Lung (tissue), 12 donors: ENCODE results near the gene ROCK2. TPM values are rescaled to one million over a fixed set of nuclear protein-coding genes. Genes with fewer than 3 reads are reported as not detected.

ENCODE experiments used
- ATAC-seq: fragments of 200-7000 bp; cut with Tn5 transposase; one replicate; pipeline ENCODE4 v1.9.1; 2020; ENCODE audit warnings: moderate number of reproducible peaks; ENCODE audit not compliant: insufficient read depth, low FRiP score
- DNase-seq, 3 donors: peaks; one replicate each; pipeline ENCODE4 v3.0.0-alpha.2; 2013 to 2017
- H3K27ac ChIP-seq, 2 donors: one replicate each; pipeline ENCODE4 v1.5.1; 2013; ENCODE audit warnings: mild to moderate bottlenecking in 2 of 2, moderate library complexity in 2 of 2, control low read depth in 1 of 2, inconsistent platforms in 1 of 2, low read depth in 1 of 2, low read length in 1 of 2
- H3K27me3 ChIP-seq, 3 donors: one replicate each; pipeline ENCODE4 v1.5.1; 2013; ENCODE audit warnings: low read length in 2 of 3; ENCODE audit not compliant: control insufficient read depth in 3 of 3, insufficient read depth in 3 of 3
- H3K36me3 ChIP-seq, 4 donors: one replicate each; pipeline ENCODE4 v1.5.1; 2013; ENCODE audit warnings: low read length in 4 of 4, mild to moderate bottlenecking in 1 of 4, moderate library complexity in 1 of 4; ENCODE audit not compliant: control insufficient read depth in 4 of 4, insufficient read depth in 4 of 4
- H3K4me1 ChIP-seq, 5 donors: one replicate each; pipeline ENCODE4 v1.5.1; 2013; ENCODE audit warnings: low read length in 5 of 5, mild to moderate bottlenecking in 2 of 5, moderate library complexity in 1 of 5; ENCODE audit not compliant: control insufficient read depth in 5 of 5, insufficient read depth in 5 of 5
- H3K4me3 ChIP-seq: one replicate; pipeline ENCODE4 v1.5.1; 2013; ENCODE audit warnings: mild to moderate bottlenecking, control low read depth, moderate library complexity
- H3K9ac ChIP-seq, 2 donors: one replicate each; pipeline ENCODE4 v1.5.1; 2013; ENCODE audit warnings: low read length in 2 of 2, control low read depth in 1 of 2; ENCODE audit not compliant: insufficient read depth in 1 of 2
- H3K9me3 ChIP-seq, 4 donors: one replicate each; pipeline ENCODE4 v1.5.1; 2013; ENCODE audit warnings: low read length in 3 of 4, mild to moderate bottlenecking in 1 of 4, moderate library complexity in 1 of 4; ENCODE audit not compliant: control insufficient read depth in 4 of 4, insufficient read depth in 3 of 4
- WGBS, 2 donors: extraction: QIAGEN DNeasy Blood & Tissue Kit; methylation state at CpG; one replicate each; pipeline ENCODE4 v1.1.7; 2013; 5-methylcytosine and 5-hydroxymethylcytosine counted together
- polyA plus RNA-seq, 2 donors: library from polyadenylated mRNA; stranded (reverse); fragments of 200-250 nt; gene quantifications; one replicate each; pipeline ENCODE4 v1.2.1, GENCODE V29; 2013
- total RNA-seq, 2 donors: library from RNA; depleted of rRNA in 1 of 2; stranded (reverse); fragments of >200 nt in 1 of 2; gene quantifications; one replicate each; pipeline ENCODE4 v1.2.1, GENCODE V29; 2014 to 2021
- TF ChIP-seq, protein P1 (sequence below): IDR thresholded peaks from 2 replicates; pipeline ENCODE4 v1.5.1; 2012; ENCODE audit warnings: mild to moderate bottlenecking; ENCODE audit errors: control extremely low read depth, extremely low read depth
- donor health status: control.
- donor health status: control.
- donor health status: Bipolar disorder and iron deficiency.
- donor health status: healthy.
- donor health status: DM: yes; HTN: yes; CAD: no.

Gene ROCK2
- total and polyA plus RNA-seq, 4 donors, result 8.0 to 103 (median 28.7) TPM

DNA sequence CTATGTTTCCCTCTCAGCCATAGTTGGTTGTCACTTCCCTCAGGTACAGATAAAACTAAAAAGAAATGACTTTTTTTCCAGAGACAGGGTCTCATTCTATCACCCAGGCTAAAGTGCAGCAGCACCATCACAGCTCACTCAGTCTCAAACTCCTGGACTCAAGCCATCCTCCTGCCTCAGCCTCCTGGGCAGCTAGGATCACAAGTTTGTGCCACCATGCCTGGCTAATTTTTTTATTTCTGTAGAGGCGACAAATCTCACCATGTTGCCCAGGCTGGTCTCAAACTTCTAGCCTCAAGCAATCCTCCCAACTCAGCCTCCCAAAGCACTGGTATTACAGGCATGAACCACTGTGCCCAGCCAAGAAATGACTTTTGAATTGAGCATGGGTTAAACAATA is 8.2 kb downstream of the ROCK2 start:
- TF ChIP-seq, protein P1, sequence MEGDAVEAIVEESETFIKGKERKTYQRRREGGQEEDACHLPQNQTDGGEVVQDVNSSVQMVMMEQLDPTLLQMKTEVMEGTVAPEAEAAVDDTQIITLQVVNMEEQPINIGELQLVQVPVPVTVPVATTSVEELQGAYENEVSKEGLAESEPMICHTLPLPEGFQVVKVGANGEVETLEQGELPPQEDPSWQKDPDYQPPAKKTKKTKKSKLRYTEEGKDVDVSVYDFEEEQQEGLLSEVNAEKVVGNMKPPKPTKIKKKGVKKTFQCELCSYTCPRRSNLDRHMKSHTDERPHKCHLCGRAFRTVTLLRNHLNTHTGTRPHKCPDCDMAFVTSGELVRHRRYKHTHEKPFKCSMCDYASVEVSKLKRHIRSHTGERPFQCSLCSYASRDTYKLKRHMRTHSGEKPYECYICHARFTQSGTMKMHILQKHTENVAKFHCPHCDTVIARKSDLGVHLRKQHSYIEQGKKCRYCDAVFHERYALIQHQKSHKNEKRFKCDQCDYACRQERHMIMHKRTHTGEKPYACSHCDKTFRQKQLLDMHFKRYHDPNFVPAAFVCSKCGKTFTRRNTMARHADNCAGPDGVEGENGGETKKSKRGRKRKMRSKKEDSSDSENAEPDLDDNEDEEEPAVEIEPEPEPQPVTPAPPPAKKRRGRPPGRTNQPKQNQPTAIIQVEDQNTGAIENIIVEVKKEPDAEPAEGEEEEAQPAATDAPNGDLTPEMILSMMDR, result no peak
- no peak for ATAC-seq
- Histone ChIP-seq H3K9me3 (no peaks in the 10 kb centered on the region), H3K27ac (no peak overlapping the region), H3K4me1 (peaks cover 0 to 8% (median 5%) of the 10 kb centered on the region in 5 donors), H3K4me3 (no peak overlapping the region), H3K36me3 (peaks cover 0 to 4% (median under 1%) of the 10 kb centered on the region in 4 donors), H3K9ac (no peak overlapping the region), H3K27me3 (no peaks in the 10 kb centered on the region)
- WGBS, 2 donors, result 99 to 100% methylated on average over 1 of the region's 1 CpG
- no peak for DNase-seq

DNA sequence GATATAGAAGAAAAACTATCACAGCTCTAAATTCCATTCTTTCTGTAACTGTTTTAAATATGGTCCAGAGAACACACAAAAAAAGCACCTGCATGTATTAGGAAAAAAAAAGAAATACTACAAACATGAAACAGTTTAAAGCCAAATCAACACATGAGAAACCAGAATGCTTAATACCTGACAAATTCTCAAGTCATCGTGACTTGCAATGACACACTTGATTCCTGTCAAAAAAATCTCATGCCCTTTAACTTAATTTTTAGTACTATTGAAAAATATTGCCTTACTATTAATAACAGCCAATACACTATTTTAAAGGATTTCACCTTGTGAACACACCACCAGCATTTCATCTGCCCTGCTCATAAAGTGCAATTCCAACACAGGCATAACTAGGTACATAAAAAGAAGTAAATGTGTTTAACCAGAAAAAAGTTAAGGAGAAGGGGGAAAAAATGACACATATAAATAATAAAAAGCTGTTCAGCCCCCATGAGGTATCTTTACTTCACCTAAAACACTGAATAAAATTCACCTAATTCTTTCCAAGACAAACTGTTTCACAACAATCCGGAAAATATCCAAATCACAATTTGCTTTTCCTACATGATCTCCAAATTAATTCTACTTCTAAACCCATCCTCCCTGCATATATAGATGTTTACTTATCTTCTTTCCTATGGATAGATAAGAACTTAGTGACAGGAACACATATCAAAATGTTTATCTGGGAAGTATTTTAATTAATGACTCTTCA is 10.8 kb downstream of the ROCK2 start:
- WGBS, 2 donors, result 73 to 81% methylated on average over 2 of the region's 2 CpGs
- Histone ChIP-seq H3K9me3 (no peaks in the 10 kb centered on the region), H3K9ac (no peak overlapping the region), H3K36me3 (peaks cover 0 to 4% (median under 1%) of the 10 kb centered on the region in 4 donors), H3K27ac (no peak overlapping the region), H3K4me1 (peaks cover 0 to 10% (median 0%) of the 10 kb centered on the region in 5 donors), H3K27me3 (no peaks in the 10 kb centered on the region), H3K4me3 (no peak overlapping the region)
- DNase-seq, result no peak
- TF ChIP-seq, protein P1, result no peak
- ATAC-seq, result no peak

DNA sequence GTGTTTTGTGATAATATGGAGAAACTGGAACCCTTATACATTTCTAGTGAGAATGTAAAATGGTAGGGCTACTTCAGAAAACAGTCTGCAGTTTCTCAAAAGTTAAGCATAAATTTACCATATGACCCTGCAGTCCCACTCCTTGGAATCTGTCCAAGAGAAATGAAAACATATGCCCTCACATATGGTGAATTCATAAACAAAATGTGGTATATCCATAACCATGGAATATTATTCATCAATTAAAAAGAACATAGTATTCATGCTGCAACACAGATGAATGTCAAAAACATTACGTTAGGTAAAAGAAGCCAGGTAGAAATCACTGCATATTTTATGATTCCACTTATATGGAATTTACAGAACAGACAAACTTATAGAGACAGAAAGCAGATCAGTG is 11.8 kb downstream of the ROCK2 start:
- TF ChIP-seq, protein P1, result no peak
- Histone ChIP-seq H3K27ac (no peak overlapping the region), H3K9ac (no peak overlapping the region), H3K4me1 (peaks cover 0 to 10% (median 0%) of the 10 kb centered on the region in 5 donors), H3K4me3 (no peak overlapping the region), H3K9me3 (no peaks in the 10 kb centered on the region), H3K36me3 (peaks cover 0 to 4% (median under 1%) of the 10 kb centered on the region in 4 donors), H3K27me3 (no peaks in the 10 kb centered on the region)
- DNase-seq (no peak), ATAC-seq (no peak)
- WGBS, 2 donors, result 98 to 99% methylated on average over 1 of the region's 1 CpG
